OCI-LY1 (cell line): Measurements from ENCODE around the gene KRT35.

Source experiments
- H2AFZ ChIP-seq: fragments of 200-600 bp; sonication (generic), shearing (Covaris generic); 2 replicates; pipeline ENCODE4 v1.6.0; 2014; ENCODE audit warnings: antibody characterized with exemption, mild to moderate bottlenecking, low read length
- H3F3A ChIP-seq: fragments of 200-600 bp; sonication (generic), shearing (Covaris generic); 2 replicates; pipeline ENCODE4 v1.6.0; 2014; ENCODE audit warnings: mild to moderate bottlenecking, antibody characterized with exemption, low read length, moderate library complexity; ENCODE audit not compliant: insufficient read depth
- H3K27ac ChIP-seq: fragments of 200-600 bp; sonication (generic); 2 replicates; pipeline ENCODE4 v1.5.1; 2014; ENCODE audit warnings: low read length, mixed run types, mild to moderate bottlenecking, low read depth; ENCODE audit not compliant: poor library complexity, severe bottlenecking
- H3K27me3 ChIP-seq: fragments of 200-600 bp; sonication (generic); 2 replicates; pipeline ENCODE4 v1.6.0; 2014; ENCODE audit warnings: antibody characterized with exemption, mild to moderate bottlenecking, low read length, moderate library complexity; ENCODE audit not compliant: insufficient read depth
- H3K36me3 ChIP-seq: fragments of 200-600 bp; sonication (generic); 2 replicates; pipeline ENCODE4 v1.6.1; 2014; ENCODE audit warnings: mild to moderate bottlenecking, antibody characterized with exemption, low read length, moderate library complexity, mixed read lengths; ENCODE audit not compliant: insufficient read depth
- H3K4me1 ChIP-seq: fragments of 200-600 bp; sonication (generic); 2 replicates; pipeline ENCODE4 v1.5.1; 2014; ENCODE audit warnings: mild to moderate bottlenecking, low read length, moderate library complexity; ENCODE audit not compliant: insufficient read depth, severe bottlenecking
- H3K4me2 ChIP-seq: fragments of 200-600 bp; sonication (generic), shearing (Covaris generic); 2 replicates; pipeline ENCODE4 v1.6.1; 2014; ENCODE audit warnings: low read length
- H3K4me3 ChIP-seq: fragments of 200-600 bp; sonication (generic); 2 replicates; pipeline ENCODE4 v1.5.1; 2014; ENCODE audit warnings: low read length, low read depth, mild to moderate bottlenecking, mixed read lengths; ENCODE audit not compliant: poor library complexity, severe bottlenecking
- H3K79me2 ChIP-seq: fragments of 200-600 bp; shearing (Covaris generic); 2 replicates; pipeline ENCODE4 v1.6.1; 2016; ENCODE audit warnings: mixed run types, low read length, mixed read lengths; ENCODE audit not compliant: insufficient read depth
- H3K9ac ChIP-seq: fragments of 200-600 bp; sonication (generic), shearing (Covaris generic); 2 replicates; pipeline ENCODE4 v1.6.1; 2014; ENCODE audit warnings: mild to moderate bottlenecking, low read length, mixed read lengths
- H3K9me2 ChIP-seq: fragments of 200-600 bp; sonication (generic), shearing (Covaris generic); 2 replicates; pipeline ENCODE4 v1.6.1; 2014; ENCODE audit warnings: low read depth, mild to moderate bottlenecking, low read length, mixed read lengths
- H3K9me3 ChIP-seq: fragments of 200-600 bp; shearing (Covaris generic); 2 replicates; pipeline ENCODE4 v1.6.1; 2014; ENCODE audit warnings: low read length, mixed read lengths
- H4K20me1 ChIP-seq: fragments of 200-600 bp; sonication (generic), shearing (Covaris generic); 2 replicates; pipeline ENCODE4 v1.6.0; 2016; ENCODE audit warnings: mild to moderate bottlenecking, low read length; ENCODE audit not compliant: insufficient read depth
- EZH2 ChIP-seq: fragments of 200-600 bp; sonication (generic), shearing (Covaris generic); IDR thresholded peaks from 2 replicates; pipeline ENCODE4 v1.8.0; 2017; ENCODE audit warnings: borderline replicate concordance, mixed run types, mild to moderate bottlenecking, antibody characterized with exemption, low read length, moderate library complexity, mixed read lengths
- TF ChIP-seq, protein P1 (sequence below): fragments of 200-600 bp; sonication (generic), shearing (Covaris generic); IDR thresholded peaks from 2 replicates; pipeline ENCODE4 v1.5.1; 2017; ENCODE audit warnings: mild to moderate bottlenecking, antibody characterized with exemption, low read length, moderate library complexity, mixed read lengths

KRT35 gene

DNA sequence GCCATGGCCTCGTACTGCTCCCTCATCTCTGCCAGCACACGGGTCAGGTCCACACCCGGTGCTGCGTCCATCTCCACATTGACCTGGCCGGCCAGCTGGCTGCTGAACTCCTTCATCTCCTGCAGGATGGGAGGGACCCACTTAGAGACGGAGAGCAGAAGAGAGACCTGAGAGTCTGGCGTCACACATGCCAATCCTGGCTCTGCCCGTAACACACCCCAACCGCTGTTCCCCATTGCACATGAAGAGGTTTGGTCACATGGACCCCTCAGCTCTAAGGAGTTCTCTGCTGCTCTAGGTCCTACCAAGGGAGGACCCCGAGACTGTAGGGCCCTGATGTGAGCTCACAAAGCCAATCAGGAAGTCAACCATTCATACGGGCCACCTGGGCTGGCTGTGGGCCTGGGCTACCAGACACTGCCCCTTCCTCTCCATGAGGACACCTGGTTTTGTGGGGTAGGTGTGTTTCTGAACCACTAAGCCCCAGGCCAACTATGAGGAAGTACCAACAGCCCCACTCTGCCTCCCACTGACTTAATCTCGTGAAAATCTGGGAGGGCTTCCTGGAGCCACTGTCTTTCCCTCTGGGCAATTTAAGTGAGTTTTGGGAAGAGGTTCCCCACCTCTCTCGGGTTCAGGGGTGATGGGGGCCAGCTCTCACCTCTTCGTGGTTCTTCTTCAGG, 35.3 kb upstream of the KRT35 start:
- Histone ChIP-seq H3K27me3 (no peaks in the 10 kb centered on the region), H3F3A (no peaks in the 10 kb centered on the region), H3K79me2 (no peaks in the 10 kb centered on the region), H3K9me2 (no peaks in the 10 kb centered on the region), H3K9ac (no peak overlapping the region), H3K4me1 (no peaks in the 10 kb centered on the region), H3K27ac (no peak overlapping the region), H3K36me3 (no peaks in the 10 kb centered on the region), H3K9me3 (no peaks in the 10 kb centered on the region), H3K4me2 (no peak overlapping the region), H4K20me1 (no peaks in the 10 kb centered on the region), H2AFZ (no peak overlapping the region), H3K4me3 (no peak overlapping the region)
- TF ChIP-seq EZH2, result no peak
- TF ChIP-seq, protein P1, sequence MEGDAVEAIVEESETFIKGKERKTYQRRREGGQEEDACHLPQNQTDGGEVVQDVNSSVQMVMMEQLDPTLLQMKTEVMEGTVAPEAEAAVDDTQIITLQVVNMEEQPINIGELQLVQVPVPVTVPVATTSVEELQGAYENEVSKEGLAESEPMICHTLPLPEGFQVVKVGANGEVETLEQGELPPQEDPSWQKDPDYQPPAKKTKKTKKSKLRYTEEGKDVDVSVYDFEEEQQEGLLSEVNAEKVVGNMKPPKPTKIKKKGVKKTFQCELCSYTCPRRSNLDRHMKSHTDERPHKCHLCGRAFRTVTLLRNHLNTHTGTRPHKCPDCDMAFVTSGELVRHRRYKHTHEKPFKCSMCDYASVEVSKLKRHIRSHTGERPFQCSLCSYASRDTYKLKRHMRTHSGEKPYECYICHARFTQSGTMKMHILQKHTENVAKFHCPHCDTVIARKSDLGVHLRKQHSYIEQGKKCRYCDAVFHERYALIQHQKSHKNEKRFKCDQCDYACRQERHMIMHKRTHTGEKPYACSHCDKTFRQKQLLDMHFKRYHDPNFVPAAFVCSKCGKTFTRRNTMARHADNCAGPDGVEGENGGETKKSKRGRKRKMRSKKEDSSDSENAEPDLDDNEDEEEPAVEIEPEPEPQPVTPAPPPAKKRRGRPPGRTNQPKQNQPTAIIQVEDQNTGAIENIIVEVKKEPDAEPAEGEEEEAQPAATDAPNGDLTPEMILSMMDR, result no peak

DNA sequence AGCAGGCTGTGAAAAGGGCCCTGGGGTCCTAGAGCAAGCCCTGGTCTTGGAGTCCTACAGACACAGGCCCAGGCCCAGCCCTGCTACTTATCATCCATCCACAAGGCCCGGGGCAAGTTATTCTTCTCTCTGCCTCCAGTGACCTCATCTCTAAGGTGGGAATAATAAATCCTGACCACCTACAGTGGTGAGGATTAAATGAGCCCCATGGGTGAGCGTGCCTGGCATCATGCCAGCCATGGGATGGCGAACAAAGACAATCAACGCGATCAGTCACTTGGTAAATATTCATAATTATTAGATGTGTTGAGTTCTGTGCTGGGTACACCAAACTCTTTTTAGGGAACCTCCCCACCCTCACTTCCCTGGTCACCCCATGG, 32.2 kb upstream of the KRT35 start:
- Histone ChIP-seq H3F3A (no peaks in the 10 kb centered on the region), H3K9ac (no peak overlapping the region)
- TF ChIP-seq, protein P1, result no peak
- TF ChIP-seq EZH2, result no peak

DNA sequence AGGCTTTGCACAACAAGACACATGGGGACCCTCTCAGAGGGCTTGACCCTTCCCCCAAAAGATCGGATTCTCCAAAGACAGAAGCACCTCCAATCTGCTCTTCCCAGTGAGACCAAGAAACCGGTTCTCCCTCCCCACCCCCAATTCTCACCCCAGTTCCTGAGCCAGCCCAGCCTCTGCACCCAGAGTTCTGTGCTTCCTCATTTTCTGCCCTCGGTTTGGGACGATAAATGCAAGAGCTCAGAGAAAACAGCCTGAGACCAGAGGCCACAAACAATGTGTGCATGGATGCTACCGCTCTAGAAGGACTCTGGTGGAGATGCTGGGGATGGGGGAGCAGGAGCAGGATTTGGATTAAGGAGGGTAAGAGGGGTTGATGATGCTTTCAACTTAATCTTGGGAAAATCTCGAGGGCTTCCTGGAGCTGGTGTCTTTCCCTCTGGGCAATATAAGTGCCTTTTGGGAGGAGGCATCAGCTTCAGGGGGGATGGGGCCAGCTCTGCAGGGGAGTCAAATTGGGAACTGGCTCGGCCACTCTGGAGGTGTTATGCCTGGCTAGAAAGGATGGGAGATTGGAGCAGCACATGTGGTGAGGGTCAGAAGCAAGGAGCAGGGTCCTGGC, 31.7 kb upstream of the KRT35 start:
- H3K27me3 ChIP-seq, result no peaks in the 10 kb centered on the region
- H4K20me1 ChIP-seq, result no peaks in the 10 kb centered on the region
- no peak overlapping the region for H3K9ac ChIP-seq
- H3K4me2 ChIP-seq, result no peak overlapping the region
- no peak overlapping the region for H3K4me3 ChIP-seq
- no peak for TF ChIP-seq EZH2
- H3K9me3 ChIP-seq, result no peaks in the 10 kb centered on the region
- H3K9me2 ChIP-seq, result no peaks in the 10 kb centered on the region
- no peaks in the 10 kb centered on the region for H3K36me3 ChIP-seq
- H3F3A ChIP-seq, result no peaks in the 10 kb centered on the region
- no peaks in the 10 kb centered on the region for H3K4me1 ChIP-seq
- no peak overlapping the region for H2AFZ ChIP-seq
- H3K79me2 ChIP-seq, result no peaks in the 10 kb centered on the region
- no peak overlapping the region for H3K27ac ChIP-seq

More for the DNA sequence above, 32.2 kb upstream of the KRT35 start:
- H3K4me2 ChIP-seq, result no peak overlapping the region
- no peak overlapping the region for H3K4me3 ChIP-seq
- H3K9me2 ChIP-seq, result no peaks in the 10 kb centered on the region
- no peak overlapping the region for H2AFZ ChIP-seq
- H4K20me1 ChIP-seq, result no peaks in the 10 kb centered on the region
- H3K79me2 ChIP-seq, result no peaks in the 10 kb centered on the region
- H3K9me3 ChIP-seq, result no peaks in the 10 kb centered on the region
- no peaks in the 10 kb centered on the region for H3K36me3 ChIP-seq
- no peak overlapping the region for H3K27ac ChIP-seq
- no peaks in the 10 kb centered on the region for H3K27me3 ChIP-seq
- no peaks in the 10 kb centered on the region for H3K4me1 ChIP-seq
